GM12872 (cell line): ENCODE measurements around the gene ZYX.

ENCODE experiments used
- CTCF ChIP-seq: IDR thresholded peaks from 3 replicates; pipeline ENCODE4 v1.5.1; 2011; ENCODE audit warnings: low read depth, mild to moderate bottlenecking, low read length, moderate library complexity; ENCODE audit not compliant: insufficient read depth

ZYX gene

DNA sequence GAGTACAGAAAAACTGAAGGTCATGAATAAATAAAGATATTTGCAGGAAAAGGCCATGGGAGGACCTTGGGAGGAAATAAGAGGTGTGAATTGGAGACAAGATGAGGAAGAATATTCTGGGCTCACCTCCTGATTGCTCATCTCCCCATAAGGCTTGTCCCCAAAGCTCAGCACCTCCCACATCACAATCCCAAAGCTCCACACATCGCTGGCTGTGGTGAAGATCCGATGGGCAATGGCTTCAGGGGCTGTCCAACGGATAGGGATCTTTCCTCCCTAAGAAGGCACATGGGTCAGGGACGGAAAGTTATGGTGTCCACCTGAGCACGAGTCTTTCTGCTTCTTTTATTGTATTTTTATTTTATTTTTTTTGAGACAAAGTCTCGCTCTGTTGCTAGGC, 12.9 kb downstream of the ZYX start:
- no peak for TF ChIP-seq CTCF

GRCh38 chr7:143394777-143395176, 13.6 kb downstream of the ZYX start:
- TF ChIP-seq CTCF: no peak

- peak; percentile 41; the same call in 1 of the 3 replicates for TF ChIP-seq CTCF
Observed at GRCh38 chr7:143395187-143396149, 14.3 kb downstream of the ZYX start.

- no peak for TF ChIP-seq CTCF
Observed at GRCh38 chr7:143396182-143396581, 15.0 kb downstream of the ZYX start.

DNA sequence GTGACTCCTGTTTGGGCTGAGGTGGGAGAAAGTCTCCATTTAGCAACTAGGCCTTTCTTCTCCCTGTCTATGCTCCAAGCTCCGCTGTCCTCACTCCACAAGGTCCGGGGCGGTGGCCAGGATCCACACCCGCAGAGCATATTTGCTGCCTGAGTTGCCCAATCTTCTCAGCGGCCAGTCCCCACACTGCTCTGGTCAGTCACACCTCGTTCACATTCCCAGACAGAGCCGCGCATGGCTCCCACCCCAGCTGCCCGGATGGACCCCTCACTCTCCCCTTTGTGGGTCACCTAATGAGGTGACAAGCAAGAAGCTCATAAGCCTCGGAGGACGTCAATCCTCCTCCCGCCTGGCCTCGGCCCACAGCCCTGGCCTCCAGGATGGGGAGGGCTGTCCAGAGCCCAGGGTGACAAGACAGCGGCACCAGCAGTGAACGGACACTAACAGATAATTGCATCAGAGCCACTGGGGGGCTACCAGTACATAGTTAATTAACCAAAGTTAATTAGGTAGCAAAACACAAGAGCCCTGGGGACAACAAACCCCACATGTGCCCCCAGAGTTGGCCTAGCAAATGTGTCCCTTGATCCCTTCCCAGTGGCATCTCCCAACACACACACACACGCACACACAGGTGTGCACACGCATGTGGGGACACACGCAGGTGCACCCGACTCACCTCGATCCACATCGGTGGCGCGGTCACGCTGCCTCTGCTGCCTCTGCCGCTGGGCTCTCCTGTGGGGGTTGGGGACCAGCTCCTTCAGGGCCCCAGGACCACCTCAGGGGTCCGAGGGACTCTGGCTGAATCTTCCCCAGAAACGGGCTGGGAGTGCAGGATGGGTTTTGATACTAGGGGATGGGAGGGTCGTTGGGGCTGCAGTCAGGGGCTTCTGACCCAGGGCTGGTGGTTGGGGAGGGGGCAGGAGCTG, 15.7 kb downstream of the ZYX start:
- TF ChIP-seq CTCF: no peak

DNA sequence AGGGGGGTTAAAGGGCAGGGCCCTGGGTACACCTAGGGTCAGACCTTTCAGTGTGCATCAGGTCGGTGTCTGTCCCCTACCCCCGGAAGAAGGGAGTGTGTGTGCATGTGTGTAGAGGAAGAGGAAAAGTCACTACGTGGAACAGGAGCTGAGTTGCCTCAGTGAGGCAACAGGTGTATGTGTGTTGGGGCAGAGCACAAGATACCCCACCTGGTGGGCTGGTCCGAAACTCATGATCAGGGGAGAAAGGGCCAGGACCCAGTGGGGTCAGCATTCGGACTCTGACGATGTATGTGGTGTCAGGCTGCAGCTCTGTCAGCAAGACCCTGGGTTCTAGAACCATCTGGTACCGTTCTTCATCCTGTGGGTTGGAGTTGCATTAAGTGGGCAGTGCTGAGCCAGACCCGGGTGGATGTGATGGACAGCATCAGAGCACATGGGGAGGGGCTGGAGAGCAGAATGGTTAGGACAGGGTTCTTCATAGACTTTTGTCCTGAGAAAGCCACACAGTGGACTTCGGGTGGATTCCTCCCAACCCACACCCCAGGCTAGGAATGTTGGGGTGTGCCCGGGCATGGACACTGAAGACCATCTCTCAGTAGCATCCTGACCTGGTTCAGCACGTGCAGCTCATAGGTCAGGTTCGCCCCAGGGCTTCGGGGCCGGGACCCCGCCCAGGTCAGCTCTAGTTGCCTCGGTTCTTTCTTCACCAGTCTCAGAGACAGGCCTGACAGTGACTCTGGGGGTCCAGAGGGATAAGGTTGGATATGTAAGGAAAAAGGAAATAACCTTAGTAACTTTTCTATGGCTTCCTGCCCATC, 16.8 kb downstream of the ZYX start:
- TF ChIP-seq CTCF: no peak
